Mammary epithelial cell (primary cell): ENCODE measurements around the gene PLEKHA5.

Experiments
- CTCF ChIP-seq, 2 donors: IDR thresholded peaks in 1 of 2; conservative IDR thresholded peaks in 1 of 2; 2 replicates each; pipeline ENCODE4 v1.5.1; 2011 to 2012; ENCODE audit warnings: inconsistent platforms in 2 of 2, low read length in 2 of 2, mild to moderate bottlenecking in 2 of 2, control low read depth in 1 of 2, low read depth in 1 of 2; ENCODE audit not compliant: insufficient read depth in 1 of 2; ENCODE audit errors: extremely low read depth in 1 of 2
- EZH2 ChIP-seq: IDR thresholded peaks from 2 replicates; pipeline ENCODE4 v1.6.1; 2012; ENCODE audit warnings: low read length, inconsistent platforms, borderline replicate concordance

GRCh38 chr12:19186722-19187661, 57.5 kb downstream of the PLEKHA5 start:
- TF ChIP-seq CTCF (conservative IDR thresholded peaks at IDR 0.05 in 1 of 2, IDR thresholded peaks at IDR 0.05 in 1 of 2; ENCODE audit: extremely low read depth in 1 of 2, insufficient read depth in 1 of 2, low read depth in 1 of 2, low read length in 2 of 2) (peak; percentile 57 to 59), EZH2 (no peak)
